ENCODE results near the gene GNAT3.

DNA sequence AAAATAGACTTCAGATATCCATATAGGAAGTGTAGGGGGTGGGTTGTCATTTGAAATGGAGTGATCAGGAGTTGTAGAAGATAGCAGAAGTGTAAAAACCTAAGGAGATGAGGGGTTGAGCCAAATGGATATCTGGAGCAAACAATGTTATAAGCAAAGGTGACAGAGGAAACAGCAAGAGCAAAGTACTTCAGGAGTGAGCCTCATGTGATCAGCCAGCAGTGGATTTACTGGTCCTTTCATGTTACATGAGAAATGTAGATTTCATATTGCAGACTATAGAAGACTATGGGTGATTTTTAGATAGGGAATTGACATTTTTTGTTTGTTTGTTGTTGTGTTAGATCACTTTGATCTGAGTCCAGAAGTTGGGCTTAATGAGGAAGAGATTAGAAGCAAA is 47.7 kb downstream of the GNAT3 start:
- no peak for TF ChIP-seq POLR2A (IDR thresholded peaks at IDR 0.05; ENCODE audit: low read depth, low read length)
- TF ChIP-seq, protein P1, sequence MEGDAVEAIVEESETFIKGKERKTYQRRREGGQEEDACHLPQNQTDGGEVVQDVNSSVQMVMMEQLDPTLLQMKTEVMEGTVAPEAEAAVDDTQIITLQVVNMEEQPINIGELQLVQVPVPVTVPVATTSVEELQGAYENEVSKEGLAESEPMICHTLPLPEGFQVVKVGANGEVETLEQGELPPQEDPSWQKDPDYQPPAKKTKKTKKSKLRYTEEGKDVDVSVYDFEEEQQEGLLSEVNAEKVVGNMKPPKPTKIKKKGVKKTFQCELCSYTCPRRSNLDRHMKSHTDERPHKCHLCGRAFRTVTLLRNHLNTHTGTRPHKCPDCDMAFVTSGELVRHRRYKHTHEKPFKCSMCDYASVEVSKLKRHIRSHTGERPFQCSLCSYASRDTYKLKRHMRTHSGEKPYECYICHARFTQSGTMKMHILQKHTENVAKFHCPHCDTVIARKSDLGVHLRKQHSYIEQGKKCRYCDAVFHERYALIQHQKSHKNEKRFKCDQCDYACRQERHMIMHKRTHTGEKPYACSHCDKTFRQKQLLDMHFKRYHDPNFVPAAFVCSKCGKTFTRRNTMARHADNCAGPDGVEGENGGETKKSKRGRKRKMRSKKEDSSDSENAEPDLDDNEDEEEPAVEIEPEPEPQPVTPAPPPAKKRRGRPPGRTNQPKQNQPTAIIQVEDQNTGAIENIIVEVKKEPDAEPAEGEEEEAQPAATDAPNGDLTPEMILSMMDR (IDR thresholded peaks at IDR 0.05; ENCODE audit: extremely low read depth in 1 of 2, insufficient read depth in 1 of 2, low read depth in 1 of 2, low read length in 2 of 2), result no peak
- TF ChIP-seq, protein P2, sequence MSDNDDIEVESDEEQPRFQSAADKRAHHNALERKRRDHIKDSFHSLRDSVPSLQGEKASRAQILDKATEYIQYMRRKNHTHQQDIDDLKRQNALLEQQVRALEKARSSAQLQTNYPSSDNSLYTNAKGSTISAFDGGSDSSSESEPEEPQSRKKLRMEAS (IDR thresholded peaks at IDR 0.05; ENCODE audit: insufficient read depth, insufficient read length), result no peak

All from endothelial cell of umbilical vein (primary cell).